ENCODE measurements around the gene DCAF6.

Gene DCAF6

GRCh38 chr1:168088511-168089325 lies 152.2 kb downstream of the DCAF6 start:
- DNase-seq, result no peak

GRCh38 chr1:168089326-168089978 lies 153.0 kb downstream of the DCAF6 start:
- DNase-seq, result no peak

GRCh38 chr1:168089979-168090337 lies 153.5 kb downstream of the DCAF6 start:
- no peak for DNase-seq

- no peak for DNase-seq
Measured at GRCh38 chr1:168090395-168090794, 153.9 kb downstream of the DCAF6 start.

- DNase-seq, result no peak
Measured at GRCh38 chr1:168091063-168091462, 154.6 kb downstream of the DCAF6 start.

- DNase-seq, result no peak
Measured at GRCh38 chr1:168091720-168092550, 155.5 kb downstream of the DCAF6 start.

GRCh38 chr1:168092566-168093355 lies 156.3 kb downstream of the DCAF6 start:
- DNase-seq, result no peak

GRCh38 chr1:168093616-168094015 lies 157.1 kb downstream of the DCAF6 start:
- no peak for DNase-seq

- DNase-seq, result no peak
Measured at GRCh38 chr1:168095476-168095875, 159.0 kb downstream of the DCAF6 start.

GRCh38 chr1:168096296-168097165 lies 160.0 kb downstream of the DCAF6 start:
- DNase-seq, result no peak

- DNase-seq, result peak; percentile 35
Measured at GRCh38 chr1:168097921-168098528, 161.5 kb downstream of the DCAF6 start.

- no peak for DNase-seq
Measured at GRCh38 chr1:168098534-168099320, 162.2 kb downstream of the DCAF6 start.

GRCh38 chr1:168099337-168099801 lies 162.9 kb downstream of the DCAF6 start:
- no peak for DNase-seq

- DNase-seq, result no peak
Measured at GRCh38 chr1:168100315-168101002, 164.0 kb downstream of the DCAF6 start.

- DNase-seq, result no peak
Measured at GRCh38 chr1:168101336-168101735, 164.9 kb downstream of the DCAF6 start.

GRCh38 chr1:168102487-168102886 lies 166.0 kb downstream of the DCAF6 start:
- DNase-seq, result no peak

GRCh38 chr1:168104535-168104934 lies 168.1 kb downstream of the DCAF6 start:
- no peak for DNase-seq

- DNase-seq, result no peak
Measured at GRCh38 chr1:168105846-168106245, 169.4 kb downstream of the DCAF6 start.

GRCh38 chr1:168106274-168106673 lies 169.8 kb downstream of the DCAF6 start:
- DNase-seq, result no peak
